Measurements from ENCODE around the gene ATP2C2.

DNA sequence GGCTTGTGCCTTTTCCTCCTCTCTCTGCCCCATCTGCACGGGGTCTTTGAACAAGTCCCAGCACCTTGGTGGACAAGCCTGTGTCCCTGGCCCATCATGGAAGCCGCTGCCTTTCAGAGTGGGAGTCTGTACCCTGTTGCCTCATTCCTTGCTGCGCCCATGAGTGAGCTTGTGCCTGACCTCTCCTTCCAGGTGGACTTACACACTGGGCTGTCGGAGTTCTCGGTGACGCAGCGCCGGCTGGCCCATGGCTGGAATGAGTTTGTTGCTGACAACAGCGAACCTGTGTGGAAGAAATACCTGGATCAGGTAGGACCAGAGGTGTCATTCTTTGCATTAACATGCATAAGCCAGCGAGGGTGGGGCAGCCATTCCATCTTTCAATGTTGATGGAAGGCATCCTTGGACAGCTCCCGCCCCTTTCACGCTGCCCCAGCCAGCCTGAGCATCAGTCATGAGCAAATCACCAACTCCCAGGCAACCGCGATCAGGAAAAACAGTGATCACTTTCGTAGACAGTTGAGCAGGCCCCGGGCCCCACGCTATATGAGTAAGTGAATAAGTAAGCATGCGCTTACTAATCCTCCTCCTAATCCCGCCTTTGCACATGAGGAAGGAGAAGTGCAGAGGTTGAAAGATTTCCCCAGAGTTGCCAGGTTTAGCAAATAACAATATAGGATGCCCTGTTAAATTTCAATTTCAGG lies 36.8 kb downstream of the ATP2C2 start:
- TF ChIP-seq, protein P1, sequence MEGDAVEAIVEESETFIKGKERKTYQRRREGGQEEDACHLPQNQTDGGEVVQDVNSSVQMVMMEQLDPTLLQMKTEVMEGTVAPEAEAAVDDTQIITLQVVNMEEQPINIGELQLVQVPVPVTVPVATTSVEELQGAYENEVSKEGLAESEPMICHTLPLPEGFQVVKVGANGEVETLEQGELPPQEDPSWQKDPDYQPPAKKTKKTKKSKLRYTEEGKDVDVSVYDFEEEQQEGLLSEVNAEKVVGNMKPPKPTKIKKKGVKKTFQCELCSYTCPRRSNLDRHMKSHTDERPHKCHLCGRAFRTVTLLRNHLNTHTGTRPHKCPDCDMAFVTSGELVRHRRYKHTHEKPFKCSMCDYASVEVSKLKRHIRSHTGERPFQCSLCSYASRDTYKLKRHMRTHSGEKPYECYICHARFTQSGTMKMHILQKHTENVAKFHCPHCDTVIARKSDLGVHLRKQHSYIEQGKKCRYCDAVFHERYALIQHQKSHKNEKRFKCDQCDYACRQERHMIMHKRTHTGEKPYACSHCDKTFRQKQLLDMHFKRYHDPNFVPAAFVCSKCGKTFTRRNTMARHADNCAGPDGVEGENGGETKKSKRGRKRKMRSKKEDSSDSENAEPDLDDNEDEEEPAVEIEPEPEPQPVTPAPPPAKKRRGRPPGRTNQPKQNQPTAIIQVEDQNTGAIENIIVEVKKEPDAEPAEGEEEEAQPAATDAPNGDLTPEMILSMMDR (IDR thresholded peaks at IDR 0.05), result no peak
- TF ChIP-seq POLR2A (IDR thresholded peaks at IDR 0.05), result no peak

All from heart left ventricle (tissue), 13 donors.